HG03521 (cell line): ENCODE data around the gene ANKRD33B.
"Not testable (repeated sequence)": the region's sequence is repeated elsewhere in the genome, so short reads cannot be mapped to it uniquely, and the experiment has no call there.

Source experiments
- ATAC-seq: cut with Tn5 transposase; IDR thresholded peaks from one replicate; pipeline ENCODE4 v1.9.1; 2021; ENCODE audit warnings: mild to moderate bottlenecking, moderate library complexity; ENCODE audit not compliant: unreplicated experiment

ANKRD33B gene

DNA sequence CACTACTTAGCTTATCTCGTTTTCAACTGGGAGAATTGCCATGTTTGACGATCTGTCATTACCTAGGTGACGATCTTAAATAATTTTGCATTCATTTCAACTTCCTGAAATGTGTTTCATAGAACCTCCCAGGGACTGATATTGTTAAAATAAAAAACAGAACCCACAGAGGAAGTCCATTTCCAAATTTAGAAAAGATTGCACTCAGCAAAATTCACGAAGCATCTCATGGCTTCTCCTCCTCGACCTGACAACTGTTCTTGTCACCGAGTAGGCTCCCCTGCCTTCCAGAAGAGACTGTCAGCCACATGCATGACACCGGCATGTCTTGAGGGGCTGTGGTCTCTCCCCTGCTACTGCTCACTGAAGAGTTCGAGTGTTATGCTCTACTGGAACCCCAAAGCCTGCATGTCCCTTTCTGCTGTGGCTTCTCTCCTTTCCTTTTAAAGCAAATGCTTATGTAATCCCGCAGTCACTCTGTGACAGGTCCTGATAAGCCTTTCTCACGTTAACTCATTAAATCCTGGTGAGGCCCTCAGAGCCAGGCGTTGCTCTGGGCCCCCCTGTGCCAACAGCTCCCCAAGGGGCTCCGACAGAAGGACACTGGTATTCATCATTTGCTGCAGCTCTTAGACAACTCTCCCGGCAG, 26.8 kb upstream of the ANKRD33B start:
- ATAC-seq, result no peak

DNA sequence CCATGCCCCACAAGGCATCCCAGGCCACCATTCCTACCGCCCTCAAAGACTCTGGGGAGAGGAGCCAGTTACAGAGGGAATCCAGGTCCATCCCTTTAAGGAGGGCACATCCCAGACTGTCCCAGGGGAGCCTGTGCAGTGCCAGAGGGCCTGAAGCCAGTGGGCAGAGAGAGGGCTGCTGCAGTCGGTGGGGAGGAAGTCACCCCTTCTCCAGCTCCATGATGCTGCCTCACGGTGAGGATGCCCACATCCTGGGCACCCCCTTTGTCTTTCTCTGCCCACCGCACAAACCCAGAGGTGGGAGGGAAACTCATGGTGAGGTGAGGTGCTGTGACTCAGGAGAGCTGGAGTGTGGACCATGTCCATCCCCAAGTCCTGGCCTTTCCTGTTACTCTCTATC, 26.2 kb upstream of the ANKRD33B start:
- no peak for ATAC-seq

DNA sequence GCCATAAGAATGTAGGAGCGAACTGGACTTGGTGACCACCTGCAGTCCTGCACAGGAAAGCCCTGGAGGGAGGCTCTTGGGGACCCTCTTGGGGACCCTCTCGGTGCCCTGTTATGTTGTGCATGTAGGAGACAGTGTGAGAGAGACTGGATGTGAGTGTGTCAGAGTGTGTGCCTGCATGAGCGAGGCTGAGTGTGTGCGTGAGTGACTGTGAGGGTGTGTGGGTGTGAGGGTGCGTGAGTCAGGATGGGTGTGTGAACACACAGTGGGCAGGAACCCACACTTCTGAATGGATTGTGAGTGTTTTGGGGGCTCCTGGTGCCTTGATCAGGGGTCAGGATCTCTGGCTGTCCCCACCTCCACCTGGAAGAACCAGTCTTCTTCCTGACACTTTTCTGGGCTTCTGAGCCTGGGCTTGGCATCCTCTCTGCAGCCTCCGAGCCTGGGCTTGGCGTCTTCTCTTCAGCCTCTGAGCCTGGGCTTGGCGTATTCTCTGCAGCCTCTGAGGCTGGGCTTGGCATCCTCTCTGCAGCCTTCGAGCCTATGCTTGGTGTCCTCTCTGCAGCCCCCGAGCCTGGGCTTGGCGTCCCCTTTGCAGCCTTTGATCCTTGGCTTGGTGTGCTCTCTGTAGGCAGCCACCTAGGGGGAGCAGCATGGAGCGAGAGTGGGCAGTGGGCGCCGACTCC, 25.6 kb upstream of the ANKRD33B start:
- ATAC-seq, result no peak

DNA sequence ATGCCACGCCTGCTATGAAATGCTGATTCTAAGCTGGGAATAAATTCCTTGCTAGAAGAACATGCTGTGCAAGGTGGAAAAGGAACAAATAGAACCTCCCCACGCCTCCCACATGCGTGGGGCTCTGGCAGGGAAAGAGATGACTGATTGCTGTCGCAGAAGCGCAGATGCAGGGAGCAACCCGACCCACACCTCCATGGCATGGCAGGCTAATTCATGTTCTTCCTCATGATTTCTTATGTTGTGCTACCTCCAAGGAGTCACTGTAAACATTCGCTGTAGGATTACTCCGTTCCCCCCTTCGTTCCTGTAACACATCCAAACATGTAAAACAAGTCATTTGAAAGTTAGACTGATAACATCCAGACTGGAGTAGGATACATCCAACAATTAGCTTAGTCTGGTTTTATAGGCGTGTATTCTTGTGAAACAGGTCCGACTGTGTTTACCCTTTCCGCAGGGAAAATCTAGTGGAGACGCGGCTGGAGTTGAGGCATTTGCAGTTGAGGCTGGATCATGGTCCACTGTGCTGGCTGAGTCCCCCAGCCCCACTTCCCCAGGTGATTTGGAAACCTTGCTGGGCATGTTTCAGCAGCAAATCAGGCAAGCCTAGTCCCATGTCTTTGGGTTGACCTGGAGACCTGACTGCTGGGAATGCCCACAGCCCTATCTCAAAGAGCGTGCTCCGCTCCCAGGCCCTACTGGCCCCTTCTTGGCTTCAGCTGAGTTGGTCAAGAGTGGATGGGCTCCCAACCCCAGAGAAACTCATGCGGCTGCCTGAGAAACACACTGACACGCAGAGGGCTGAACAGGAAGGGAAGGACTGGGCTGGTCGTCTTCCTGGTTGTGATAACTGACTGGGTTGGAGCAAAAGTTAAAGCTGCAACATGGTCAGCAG, 24.8 kb upstream of the ANKRD33B start:
- ATAC-seq, result no peak

DNA sequence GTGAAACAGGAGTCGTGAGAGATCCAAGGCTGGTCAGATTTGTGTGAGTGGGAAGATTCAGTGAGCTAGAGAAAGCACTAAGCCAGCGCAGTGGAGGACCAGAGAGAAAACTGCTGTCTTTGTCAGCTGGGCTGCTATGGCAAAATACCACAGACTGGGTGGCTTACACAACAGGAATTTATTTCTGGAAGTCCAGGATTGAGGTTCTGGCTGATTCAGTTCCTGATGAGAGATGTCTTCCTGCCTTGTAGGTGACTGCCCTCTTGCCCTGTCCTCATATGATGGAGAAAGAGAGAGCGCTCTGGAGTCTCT, 24.2 kb upstream of the ANKRD33B start:
- ATAC-seq, result no peak

DNA sequence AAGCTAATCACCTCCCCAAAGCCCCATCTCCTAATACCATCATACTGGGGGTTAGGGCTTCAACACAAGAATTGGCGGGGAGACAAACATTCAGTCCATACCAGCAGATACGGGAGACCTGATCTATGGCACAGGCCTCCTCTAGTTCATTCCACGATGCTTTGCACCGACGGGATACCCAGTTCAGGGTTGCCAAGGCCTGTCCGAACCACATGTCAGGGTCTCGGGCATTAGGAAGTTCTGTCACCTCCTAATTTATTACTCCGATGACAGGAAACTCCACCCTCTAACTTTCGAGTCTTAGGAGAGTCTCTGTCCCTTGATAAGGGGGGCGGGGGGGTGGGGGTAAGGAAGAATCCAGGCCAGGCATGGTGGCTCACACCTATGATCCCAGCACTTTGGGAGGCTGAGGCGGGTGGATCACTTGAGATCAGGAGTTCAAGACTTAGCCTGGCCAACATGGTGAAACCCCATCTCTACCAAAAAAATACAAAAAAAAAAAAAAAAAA, 23.8 kb upstream of the ANKRD33B start:
- no peak for ATAC-seq

DNA sequence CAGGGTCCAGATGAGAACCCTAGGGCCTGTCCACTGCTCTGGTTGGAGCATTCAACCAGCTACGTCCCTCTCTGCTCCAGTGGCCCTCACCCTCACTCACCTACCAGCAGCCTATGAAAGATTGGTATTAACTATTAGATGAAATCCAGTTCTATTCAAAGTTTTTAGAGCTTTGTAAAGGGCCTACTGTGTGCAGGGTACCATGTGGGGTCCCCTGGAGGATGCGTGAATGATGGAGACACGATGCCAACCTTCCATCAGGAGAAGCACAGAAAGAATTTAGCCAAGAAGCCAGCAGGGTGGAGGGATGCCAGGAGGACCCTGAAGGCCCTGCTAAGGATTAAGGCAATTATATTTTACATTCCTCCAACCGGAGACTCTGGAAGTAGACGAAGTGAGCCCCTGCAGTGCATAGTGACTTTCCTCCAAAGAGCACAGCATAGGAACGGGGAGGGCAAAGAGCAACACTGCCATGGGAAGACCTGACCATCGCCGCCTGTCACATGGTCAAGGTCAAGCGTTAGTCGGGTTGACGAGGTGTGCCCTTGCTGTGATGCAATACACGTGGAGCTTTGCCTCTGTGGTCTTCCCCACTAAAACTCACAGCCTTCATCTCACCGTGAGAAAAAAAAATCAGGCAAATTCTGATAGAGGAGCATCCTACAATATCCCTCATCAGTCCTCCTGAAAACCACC, 22.8 kb upstream of the ANKRD33B start:
- no peak for ATAC-seq

DNA sequence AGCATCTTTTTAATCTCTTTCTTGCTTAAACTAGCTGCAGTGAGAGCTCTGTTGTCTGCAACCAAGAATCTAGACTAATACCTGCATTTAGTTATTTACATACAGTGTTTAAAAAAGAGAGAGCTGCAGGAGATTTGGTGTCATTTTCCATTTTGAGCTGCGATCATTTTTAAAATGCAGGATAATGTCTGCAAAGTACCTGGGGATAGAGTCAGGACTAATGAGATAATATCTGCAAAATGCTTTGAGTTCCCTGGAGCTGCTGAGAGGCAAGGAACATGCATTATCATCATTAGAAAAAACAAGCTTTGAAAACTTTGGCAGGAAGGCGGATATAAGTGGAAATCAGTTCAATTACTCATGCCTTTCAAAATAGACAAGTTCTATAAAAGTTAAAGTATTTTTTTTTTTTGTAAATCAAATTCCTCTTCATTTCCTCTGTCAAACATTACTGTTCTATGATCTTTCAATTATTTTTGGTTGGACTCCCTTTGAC, 21.8 kb upstream of the ANKRD33B start:
- no peak for ATAC-seq

DNA sequence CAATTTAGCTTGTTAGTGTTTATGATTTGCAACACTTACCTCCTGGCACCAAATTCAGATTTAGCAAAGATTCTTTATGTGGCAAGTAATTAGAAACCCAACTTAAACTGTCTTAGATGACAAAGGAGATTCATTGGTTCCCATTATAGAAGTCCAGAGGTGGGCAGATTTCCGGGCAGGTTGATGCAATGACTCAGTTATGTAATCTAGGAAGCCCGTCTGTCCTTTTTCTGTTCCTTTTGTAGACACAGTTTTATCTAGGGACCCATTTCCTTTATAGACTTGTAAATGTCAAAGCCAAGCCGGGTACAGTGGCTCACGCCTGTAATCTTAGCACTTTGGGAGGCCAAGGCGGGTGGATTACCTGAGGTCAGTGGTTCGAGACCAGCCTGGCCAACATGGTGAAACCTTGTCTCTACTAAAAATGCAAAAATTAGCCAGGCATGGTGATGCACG, 20.3 kb upstream of the ANKRD33B start:
- ATAC-seq, result no peak

DNA sequence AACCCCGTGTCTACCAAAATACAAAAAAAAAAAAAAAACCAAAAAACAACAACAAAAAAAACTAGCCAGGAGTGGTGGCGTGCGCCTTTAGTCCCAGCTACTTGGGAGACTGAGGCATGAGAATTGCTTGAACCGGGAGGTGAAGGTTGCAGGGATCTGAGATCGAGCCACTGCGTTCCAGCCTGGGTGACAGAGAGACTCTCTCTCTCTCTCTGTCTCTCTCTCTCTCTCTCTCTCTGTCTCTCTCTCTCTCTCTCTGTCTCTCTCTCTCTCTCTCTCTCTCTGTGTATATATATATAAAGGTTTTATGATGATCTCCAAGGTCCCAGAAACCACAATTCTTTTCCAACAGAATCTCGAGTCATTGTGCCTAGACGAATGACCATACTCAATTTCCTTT, 18.8 kb upstream of the ANKRD33B start:
- no peak for ATAC-seq

DNA sequence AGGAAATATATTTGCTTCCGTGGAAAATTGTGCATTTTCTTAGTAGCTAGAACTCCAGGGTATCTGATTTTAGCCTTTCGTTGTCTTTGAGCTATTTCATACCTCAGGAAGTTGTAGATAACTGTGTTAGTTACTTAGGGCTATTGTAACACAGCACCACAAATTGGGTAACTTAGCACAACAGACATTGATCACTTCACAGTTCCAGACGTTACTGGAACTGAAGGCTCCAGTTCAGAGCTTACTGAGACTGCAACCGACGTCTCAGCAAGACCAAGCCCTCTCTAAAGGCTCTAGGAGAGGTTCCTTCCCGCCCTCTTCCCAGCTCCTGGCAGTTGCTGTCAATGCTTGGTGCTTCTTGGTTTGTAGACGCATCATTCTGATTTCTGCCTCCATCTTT, 17.7 kb upstream of the ANKRD33B start:
- no peak for ATAC-seq

DNA sequence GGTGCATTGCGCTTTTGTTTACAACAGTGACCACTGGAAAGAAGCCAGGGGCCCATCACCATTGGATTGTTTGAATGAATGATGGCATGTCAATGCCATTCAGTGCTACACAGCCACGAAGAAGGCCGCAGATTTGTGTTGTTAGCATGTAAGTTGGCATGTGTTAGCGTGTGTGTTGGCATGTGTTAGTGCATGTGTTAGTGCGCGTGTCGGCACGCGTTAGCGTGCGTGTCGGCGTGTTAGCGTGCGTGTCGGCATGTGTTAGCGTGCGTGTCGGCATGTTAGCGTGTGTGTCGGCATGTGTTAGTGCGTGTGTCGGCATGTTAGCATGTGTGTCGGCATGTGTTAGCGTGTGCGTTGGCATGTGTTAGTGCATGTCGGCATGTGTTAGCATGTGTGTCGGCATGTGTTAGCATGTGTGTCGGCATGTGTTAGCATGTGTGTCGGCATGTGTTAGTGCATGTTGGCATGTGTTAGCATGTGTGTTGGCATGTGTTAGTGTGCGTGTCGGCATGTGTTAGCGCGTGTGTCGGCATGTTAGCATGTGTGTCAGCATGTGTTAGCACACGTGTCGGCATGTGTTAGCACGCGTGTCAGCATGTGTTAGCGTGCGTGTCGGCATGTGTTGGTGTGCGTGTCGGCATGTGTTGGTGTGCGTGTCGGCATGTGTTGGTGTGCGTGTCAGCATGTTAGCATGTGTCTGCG, 15.3 kb upstream of the ANKRD33B start:
- ATAC-seq, result no peak

DNA sequence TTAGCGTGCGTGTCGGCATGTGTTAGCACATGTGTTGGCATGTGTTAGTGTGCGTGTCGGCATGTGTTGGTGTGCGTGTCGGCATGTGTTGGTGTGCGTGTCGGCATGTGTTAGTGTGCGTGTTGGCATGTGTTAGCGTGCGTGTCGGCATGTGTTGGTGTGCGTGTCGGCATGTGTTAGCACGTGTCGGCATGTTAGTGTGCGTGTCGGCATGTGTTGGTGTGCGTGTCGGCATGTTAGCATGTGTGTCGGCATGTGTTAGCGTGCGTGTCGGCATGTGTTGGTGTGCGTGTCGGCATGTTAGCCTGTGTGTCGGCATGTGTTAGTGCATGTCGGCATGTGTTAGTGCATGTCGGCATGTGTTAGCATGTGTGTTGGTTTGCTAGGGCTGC, 14.8 kb upstream of the ANKRD33B start:
- ATAC-seq, result not testable (repeated sequence)

DNA sequence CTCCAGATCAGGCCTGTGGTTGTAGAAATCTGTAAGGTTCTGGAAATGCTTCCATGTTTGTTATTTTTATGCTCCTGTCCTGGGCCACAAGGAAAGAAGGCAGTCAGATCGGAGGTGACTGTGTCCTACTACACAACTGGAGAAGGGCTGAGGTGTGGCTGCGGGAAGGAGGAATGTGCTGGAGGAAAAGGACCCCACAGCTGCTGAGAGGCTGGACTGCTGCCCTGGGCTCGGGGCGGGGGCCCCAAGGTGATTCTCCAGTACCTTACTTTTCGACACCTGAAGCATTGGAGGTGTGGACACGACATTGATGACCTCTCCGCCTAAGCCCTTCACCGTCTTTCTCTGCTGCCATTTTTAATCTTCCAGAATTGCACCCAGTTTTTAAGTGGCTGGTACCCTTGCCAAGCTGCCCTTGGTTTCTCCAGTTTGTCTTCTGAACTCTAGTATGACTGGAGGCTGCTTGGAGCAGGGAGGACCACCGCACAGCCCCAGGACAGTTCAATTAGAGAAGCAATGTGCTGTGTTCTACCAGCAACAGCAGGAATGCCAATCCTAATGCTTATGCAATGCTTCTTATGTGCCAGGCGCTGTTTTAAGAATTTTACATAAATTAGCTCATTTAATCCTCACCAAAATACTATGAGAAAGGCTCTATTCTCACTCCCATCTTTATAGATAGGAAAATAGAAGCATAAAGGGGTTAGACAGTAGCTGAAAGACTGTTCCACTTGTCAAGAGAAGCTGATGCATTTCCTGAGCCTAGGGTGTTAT, 13.5 kb upstream of the ANKRD33B start:
- ATAC-seq, result no peak

DNA sequence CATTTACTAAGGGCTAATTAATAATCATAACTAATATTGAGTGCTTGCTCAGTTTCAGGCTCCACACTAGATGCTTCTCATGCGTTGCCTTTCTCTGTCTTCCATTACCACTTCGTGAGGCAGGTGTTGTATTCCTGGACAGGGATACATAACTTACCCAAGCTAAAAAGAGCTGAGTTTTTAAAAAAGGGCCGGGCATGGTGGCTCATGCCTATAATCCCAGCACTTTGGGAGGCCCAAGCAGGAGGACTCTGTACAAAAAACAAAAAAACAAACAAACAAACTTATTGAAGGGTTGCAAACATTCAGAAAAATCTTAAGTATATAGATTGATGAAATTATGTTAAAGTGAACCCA, 12.1 kb upstream of the ANKRD33B start:
- no peak for ATAC-seq

DNA sequence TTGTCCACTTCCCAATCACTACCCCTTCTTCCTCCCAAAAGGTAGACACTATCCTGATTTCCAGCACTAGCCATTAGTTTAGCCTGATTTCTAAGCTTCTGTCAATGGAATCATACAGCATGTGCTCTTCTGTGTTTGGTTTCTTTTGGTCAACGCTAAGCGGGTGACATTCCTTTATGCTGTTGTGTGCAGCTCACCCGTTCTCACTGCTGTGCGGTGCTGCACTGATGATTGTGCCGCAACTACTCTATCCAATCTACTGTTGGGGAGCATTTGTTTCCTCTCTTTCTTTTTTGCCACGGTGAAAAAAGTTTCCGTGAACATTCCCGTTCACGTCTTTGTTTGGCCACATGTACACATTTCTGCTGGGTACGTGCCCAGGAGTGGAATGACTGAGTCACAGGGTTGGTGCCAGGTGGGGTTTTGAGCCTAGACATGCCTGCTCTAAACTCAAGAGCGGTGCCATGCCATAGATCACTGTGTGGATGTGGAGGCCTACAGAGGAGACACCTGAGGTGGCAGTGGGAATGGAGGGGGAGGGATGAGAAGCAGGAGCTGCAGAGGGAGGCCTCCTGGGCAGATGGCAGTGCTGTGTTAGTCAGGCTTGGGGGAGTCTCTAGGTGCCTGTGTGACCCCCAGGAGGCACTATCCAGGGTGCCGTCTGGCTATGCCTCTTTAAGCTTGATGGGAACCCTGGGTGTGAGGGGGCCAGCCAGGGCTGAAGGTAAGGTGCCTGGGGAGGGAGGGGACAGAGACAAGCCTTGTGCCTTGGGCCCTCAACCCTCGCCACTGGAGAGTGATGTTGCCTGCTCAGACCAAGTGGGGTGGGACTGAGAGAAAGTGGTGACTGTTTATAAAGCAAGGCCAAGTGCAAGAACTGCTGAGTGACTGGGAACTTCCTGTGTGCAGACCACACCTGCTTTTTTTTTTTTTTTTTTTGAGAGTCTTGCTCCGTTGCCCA, 11.4 kb upstream of the ANKRD33B start:
- peak; percentile 65 for ATAC-seq

DNA sequence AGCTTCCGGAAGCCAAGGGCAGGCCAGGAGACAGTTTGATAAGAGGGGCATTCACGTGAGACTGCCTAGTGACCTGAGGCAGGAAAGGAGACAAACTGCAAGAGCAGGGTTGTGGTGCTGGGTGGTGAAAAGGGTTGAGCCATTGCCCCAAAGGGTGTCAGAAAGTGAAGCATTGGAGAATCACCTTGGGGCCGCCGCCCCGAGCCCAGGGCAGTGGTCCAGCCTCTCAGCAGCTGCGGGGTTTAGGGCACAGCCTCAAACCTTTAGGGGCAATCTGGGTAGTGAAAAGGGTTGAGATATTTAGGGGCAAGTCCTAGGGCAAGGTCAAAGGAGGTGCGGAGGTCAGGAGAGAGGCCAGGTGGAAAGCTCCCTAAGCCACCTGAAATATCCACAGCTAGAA, 10.4 kb upstream of the ANKRD33B start:
- no peak for ATAC-seq

DNA sequence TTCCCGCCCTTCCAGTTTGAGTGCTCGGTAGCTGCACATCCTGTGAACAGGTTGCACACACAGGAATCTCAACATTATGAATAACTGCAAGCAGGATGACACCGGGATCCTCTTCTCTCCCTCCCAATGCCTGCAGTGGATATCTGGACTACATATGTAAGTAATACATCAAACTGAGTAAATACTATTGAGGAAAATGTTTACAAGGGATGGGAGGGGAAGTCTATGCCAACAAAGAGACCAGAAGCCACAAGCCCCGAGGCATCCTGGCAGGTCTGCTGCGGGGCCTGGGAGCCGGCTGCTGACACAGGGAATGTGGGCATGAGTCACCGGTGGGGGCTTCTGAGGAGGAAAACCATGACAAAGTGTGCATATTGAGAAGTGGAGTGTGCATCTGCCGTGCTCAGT, 8.6 kb upstream of the ANKRD33B start:
- ATAC-seq, result no peak
